ENCODE results near the gene LGSN. TPM values are rescaled to one million over a fixed set of nuclear protein-coding genes. Genes with fewer than 3 reads are reported as not detected.

The LGSN gene
- total and polyA plus RNA-seq, 2 of the 13 experiments (the other 11 are each of a cell fraction or from before 2014, with no cell fraction given), result 0.13 to 0.63 TPM

DNA sequence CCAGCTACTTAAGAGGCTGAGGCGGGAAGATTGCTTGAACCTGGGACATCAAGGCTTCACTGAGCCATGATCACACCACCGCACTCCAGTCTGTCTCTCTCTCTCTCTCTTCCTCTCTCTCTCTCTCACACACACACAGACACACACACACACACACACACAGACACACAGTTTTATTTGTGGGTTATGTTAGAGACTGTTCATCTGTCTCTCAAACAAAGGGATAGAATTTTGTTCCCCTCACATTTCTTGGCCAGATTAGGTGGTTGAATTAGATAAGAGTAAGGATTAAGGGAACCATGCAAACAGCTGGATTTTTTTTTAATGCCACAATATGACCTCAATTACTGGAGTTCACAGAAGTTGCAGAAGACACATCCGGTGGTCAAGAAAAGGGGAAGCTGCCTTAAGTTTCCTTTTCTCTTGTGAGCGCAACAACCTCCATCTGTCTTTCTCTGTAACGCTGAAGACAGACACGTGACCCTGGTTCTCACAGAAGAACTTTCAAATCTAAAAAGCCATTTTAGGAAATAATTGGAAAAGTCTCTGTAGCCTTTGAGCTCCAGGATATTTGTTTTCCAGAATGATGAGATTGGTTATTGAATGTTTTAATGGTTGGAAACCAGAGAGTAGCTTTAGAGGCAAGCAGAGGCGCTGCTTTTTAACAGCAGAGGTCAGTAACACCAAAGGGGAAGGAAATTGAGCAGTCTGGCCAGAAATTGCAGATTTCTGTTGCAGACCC, 32.9 kb upstream of the LGSN start (continued):
- no peak for TF ChIP-seq NRL (CRISPR knock-in tag; IDR thresholded peaks at IDR 0.05; ENCODE audit: borderline replicate concordance)
- TF ChIP-seq FOXA1 (IDR thresholded peaks at IDR 0.05), result no peak
- TF ChIP-seq FOXA1 (CRISPR knock-in tag; IDR thresholded peaks at IDR 0.05), result peak; percentile 30; the same call in 1 of the 2 replicates
- TF ChIP-seq, protein P1, sequence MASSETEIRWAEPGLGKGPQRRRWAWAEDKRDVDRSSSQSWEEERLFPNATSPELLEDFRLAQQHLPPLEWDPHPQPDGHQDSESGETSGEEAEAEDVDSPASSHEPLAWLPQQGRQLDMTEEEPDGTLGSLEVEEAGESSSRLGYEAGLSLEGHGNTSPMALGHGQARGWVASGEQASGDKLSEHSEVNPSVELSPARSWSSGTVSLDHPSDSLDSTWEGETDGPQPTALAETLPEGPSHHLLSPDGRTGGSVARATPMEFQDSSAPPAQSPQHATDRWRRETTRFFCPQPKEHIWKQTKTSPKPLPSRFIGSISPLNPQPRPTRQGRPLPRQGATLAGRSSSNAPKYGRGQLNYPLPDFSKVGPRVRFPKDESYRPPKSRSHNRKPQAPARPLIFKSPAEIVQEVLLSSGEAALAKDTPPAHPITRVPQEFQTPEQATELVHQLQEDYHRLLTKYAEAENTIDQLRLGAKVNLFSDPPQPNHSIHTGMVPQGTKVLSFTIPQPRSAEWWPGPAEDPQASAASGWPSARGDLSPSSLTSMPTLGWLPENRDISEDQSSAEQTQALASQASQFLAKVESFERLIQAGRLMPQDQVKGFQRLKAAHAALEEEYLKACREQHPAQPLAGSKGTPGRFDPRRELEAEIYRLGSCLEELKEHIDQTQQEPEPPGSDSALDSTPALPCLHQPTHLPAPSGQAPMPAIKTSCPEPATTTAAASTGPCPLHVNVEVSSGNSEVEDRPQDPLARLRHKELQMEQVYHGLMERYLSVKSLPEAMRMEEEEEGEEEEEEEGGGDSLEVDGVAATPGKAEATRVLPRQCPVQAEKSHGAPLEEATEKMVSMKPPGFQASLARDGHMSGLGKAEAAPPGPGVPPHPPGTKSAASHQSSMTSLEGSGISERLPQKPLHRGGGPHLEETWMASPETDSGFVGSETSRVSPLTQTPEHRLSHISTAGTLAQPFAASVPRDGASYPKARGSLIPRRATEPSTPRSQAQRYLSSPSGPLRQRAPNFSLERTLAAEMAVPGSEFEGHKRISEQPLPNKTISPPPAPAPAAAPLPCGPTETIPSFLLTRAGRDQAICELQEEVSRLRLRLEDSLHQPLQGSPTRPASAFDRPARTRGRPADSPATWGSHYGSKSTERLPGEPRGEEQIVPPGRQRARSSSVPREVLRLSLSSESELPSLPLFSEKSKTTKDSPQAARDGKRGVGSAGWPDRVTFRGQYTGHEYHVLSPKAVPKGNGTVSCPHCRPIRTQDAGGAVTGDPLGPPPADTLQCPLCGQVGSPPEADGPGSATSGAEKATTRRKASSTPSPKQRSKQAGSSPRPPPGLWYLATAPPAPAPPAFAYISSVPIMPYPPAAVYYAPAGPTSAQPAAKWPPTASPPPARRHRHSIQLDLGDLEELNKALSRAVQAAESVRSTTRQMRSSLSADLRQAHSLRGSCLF (CRISPR knock-in tag; IDR thresholded peaks at IDR 0.05; ENCODE audit: borderline replicate concordance), result 0 out of 2 replicates have a peak, but pooled peaks have one; percentile 25
- TF ChIP-seq, protein P2, sequence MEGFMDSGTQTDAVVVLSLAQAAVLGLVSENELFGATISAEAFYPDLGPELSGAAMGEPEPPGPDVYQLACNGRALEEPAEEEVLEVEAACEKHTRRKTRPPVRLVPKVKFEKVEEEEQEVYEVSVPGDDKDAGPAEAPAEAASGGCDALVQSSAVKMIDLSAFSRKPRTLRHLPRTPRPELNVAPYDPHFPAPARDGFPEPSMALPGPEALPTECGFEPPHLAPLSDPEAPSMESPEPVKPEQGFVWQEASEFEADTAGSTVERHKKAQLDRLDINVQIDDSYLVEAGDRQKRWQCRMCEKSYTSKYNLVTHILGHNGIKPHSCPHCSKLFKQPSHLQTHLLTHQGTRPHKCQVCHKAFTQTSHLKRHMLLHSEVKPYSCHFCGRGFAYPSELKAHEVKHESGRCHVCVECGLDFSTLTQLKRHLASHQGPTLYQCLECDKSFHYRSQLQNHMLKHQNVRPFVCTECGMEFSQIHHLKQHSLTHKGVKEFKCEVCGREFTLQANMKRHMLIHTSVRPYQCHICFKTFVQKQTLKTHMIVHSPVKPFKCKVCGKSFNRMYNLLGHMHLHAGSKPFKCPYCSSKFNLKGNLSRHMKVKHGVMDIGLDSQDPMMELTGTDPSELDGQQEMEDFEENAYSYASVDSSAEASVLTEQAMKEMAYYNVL (CRISPR knock-in tag; IDR thresholded peaks at IDR 0.05; ENCODE audit: borderline replicate concordance), result no peak
- 0 out of 2 replicates have a peak, but pooled peaks have one; percentile 58 for TF ChIP-seq SP140L (CRISPR knock-in tag; IDR thresholded peaks at IDR 0.05; ENCODE audit: borderline replicate concordance)
- TF ChIP-seq CREM (IDR thresholded peaks at IDR 0.05), result no peak
- TF ChIP-seq CREM (CRISPR knock-in tag; IDR thresholded peaks at IDR 0.05), result no peak
- no peak for TF ChIP-seq ZNF468 (CRISPR knock-in tag; IDR thresholded peaks at IDR 0.05)
- no peak for TF ChIP-seq ZFP36L1 (CRISPR knock-in tag; IDR thresholded peaks at IDR 0.05)
- no peak for TF ChIP-seq POLR2G (IDR thresholded peaks at IDR 0.05; ENCODE audit: low read depth, low read length)
- TF ChIP-seq RAD21 (CRISPR knock-in tag; IDR thresholded peaks at IDR 0.05), result peak; percentile 99
- TF ChIP-seq, protein P3, sequence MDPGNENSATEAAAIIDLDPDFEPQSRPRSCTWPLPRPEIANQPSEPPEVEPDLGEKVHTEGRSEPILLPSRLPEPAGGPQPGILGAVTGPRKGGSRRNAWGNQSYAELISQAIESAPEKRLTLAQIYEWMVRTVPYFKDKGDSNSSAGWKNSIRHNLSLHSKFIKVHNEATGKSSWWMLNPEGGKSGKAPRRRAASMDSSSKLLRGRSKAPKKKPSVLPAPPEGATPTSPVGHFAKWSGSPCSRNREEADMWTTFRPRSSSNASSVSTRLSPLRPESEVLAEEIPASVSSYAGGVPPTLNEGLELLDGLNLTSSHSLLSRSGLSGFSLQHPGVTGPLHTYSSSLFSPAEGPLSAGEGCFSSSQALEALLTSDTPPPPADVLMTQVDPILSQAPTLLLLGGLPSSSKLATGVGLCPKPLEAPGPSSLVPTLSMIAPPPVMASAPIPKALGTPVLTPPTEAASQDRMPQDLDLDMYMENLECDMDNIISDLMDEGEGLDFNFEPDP (CRISPR knock-in tag; conservative IDR thresholded peaks at IDR 0.05), result 0 out of 2 replicates have a peak, but pooled peaks have one; percentile 35
- peak; percentile 68 for TF ChIP-seq TEAD3 (CRISPR knock-in tag; optimal IDR thresholded peaks at IDR 0.05; ENCODE audit: borderline replicate concordance)
- TF ChIP-seq PAX8 (CRISPR knock-in tag; IDR thresholded peaks at IDR 0.05; ENCODE audit: borderline replicate concordance), result no peak
- no peak for TF ChIP-seq NCOA1 (CRISPR knock-in tag; IDR thresholded peaks at IDR 0.05)
- TF ChIP-seq SKI (IDR thresholded peaks at IDR 0.05; ENCODE audit: partially characterized antibody), result no peak
- TF ChIP-seq ZNF660 (CRISPR knock-in tag; IDR thresholded peaks at IDR 0.05; ENCODE audit: borderline replicate concordance, low read depth), result no peak
- no peak for TF ChIP-seq ZNF564 (CRISPR knock-in tag; IDR thresholded peaks at IDR 0.05)
- TF ChIP-seq TBP (CRISPR knock-in tag; IDR thresholded peaks at IDR 0.05), result no peak
- TF ChIP-seq SRY (CRISPR knock-in tag; IDR thresholded peaks at IDR 0.05), result no peak
- TF ChIP-seq ISL2 (CRISPR knock-in tag; IDR thresholded peaks at IDR 0.05), result peak; percentile 72
- TF ChIP-seq AHR (CRISPR knock-in tag; IDR thresholded peaks at IDR 0.05), result no peak

Measured in HepG2 (cell line).